Chondrocyte (in vitro differentiated cells): ENCODE results near the gene PPA2. TPM values are rescaled to one million over a fixed set of nuclear protein-coding genes. Genes with fewer than 3 reads are reported as not detected.
A peak's percentile ranks its signal among the peaks of the same experiment; 100 is the strongest.

Source experiments
- DNase-seq: peaks from one replicate; pipeline ENCODE4 v3.0.0; 2021; ENCODE audit warnings: mixed read lengths, low spot score
- H3K27ac Mint-ChIP-seq: one replicate; pipeline ENCODE4 v1.8.0; 2021; ENCODE audit warnings: mild to moderate bottlenecking, moderate library complexity, mixed read lengths; ENCODE audit not compliant: unreplicated experiment
- H3K27me3 Mint-ChIP-seq: 2 replicates; pipeline ENCODE4 v1.8.0; 2021; ENCODE audit warnings: low read depth, mixed read lengths
- H3K36me3 Mint-ChIP-seq: 2 replicates; pipeline ENCODE4 v1.8.0; 2021; ENCODE audit warnings: low read depth, mixed read lengths
- H3K4me1 Mint-ChIP-seq: 2 replicates; pipeline ENCODE4 v1.8.0; 2021; ENCODE audit warnings: low read depth, mild to moderate bottlenecking, mixed read lengths
- H3K4me3 Mint-ChIP-seq: one replicate; pipeline ENCODE4 v1.8.0; 2021; ENCODE audit warnings: mild to moderate bottlenecking, moderate library complexity, mixed read lengths; ENCODE audit not compliant: unreplicated experiment
- H3K9me3 Mint-ChIP-seq: 2 replicates; pipeline ENCODE4 v1.8.0; 2021; ENCODE audit warnings: low read depth, mixed read lengths
- total RNA-seq: library from RNA; stranded (reverse); gene quantifications from 3 replicates; pipeline ENCODE4 v1.2.1, GENCODE V29; 2021
- TF ChIP-seq, protein P1 (sequence below): fragments of 200-600 bp; sonication (generic); IDR thresholded peaks from 2 replicates; pipeline ENCODE4 v1.5.0; 2021; ENCODE audit warnings: antibody characterized with exemption, mild to moderate bottlenecking, moderate library complexity

Gene PPA2
- total RNA-seq, 1 donor from 2014 or later = 61.9 TPM

DNA sequence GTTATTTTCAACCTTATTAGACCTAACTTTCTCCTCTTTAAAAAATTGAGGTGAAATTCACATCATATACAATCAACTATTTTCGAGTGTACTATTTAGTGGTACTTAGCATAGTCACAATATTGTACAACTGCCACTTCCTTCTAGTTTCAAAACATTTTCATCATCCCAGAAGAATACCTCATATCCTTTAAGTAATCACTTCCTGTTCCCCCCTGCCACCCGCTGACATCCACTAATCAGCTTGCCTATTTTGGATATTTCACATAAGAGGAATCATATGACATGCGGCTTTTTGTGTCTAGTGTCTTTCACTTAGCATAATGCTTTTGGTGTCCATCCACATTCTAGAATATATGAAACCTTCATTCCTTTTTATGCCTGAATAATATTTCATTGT, 10.0 kb upstream of the PPA2 start:
- TF ChIP-seq, protein P1, sequence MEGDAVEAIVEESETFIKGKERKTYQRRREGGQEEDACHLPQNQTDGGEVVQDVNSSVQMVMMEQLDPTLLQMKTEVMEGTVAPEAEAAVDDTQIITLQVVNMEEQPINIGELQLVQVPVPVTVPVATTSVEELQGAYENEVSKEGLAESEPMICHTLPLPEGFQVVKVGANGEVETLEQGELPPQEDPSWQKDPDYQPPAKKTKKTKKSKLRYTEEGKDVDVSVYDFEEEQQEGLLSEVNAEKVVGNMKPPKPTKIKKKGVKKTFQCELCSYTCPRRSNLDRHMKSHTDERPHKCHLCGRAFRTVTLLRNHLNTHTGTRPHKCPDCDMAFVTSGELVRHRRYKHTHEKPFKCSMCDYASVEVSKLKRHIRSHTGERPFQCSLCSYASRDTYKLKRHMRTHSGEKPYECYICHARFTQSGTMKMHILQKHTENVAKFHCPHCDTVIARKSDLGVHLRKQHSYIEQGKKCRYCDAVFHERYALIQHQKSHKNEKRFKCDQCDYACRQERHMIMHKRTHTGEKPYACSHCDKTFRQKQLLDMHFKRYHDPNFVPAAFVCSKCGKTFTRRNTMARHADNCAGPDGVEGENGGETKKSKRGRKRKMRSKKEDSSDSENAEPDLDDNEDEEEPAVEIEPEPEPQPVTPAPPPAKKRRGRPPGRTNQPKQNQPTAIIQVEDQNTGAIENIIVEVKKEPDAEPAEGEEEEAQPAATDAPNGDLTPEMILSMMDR = no peak
- no peak overlapping the region for H3K27ac Mint-ChIP-seq
- peaks cover 2% of the 10 kb centered on the region for H3K36me3 Mint-ChIP-seq
- no peak for DNase-seq
- peaks cover 7% of the 10 kb centered on the region for H3K27me3 Mint-ChIP-seq
- no peak overlapping the region for H3K4me3 Mint-ChIP-seq
- H3K4me1 Mint-ChIP-seq = no peaks in the 10 kb centered on the region
- peaks cover 6% of the 10 kb centered on the region for H3K9me3 Mint-ChIP-seq

DNA sequence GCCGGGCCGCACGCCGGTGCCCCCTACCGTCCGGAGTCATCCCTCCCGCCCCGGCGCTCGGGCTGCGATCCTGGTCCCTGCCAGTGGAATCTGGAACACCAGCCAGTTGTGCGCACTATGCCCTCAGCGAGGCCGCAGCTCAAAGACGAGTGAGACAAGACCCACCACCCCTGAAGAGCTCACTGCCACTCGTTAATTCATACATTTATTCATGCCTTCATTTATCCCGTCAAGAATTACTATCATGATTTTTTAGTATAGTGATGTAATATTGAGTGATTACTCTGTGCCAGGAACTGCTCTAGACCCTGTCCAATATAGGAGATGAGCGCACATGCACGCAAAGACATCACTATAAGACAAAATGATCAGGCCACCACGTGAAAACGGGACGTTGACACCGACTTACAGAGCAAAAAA, 247 bp upstream of the PPA2 start:
- H3K36me3 Mint-ChIP-seq = no peaks in the 10 kb centered on the region
- TF ChIP-seq, protein P1 = peak; percentile 92
- DNase-seq = peak; percentile 92

DNA sequence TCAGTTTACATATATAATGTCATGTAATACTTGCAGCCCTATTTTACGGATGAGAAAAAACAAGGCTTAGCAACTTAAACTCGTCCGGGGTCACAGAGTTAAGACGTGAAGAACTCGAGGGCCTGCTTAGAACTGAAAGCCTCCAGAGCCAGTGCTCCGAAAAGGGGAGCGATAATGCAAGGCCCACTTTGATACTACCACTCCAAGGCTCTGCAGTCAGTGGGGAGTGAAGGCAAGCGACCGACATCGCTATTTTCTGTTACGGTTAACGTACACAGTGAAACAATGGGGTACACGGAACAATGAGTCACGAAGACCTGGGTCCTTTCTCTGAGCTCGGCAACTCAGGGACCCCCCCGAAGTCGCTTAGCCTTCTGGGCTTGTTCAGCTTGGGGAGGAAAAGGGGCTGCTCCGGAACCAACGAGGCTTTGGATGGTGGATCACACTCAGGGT, 965 bp downstream of the PPA2 start:
- peak overlapping the region; percentile 99 for H3K27ac Mint-ChIP-seq
- DNase-seq = no peak

More for the DNA sequence above, 247 bp upstream of the PPA2 start:
- Mint-ChIP-seq H3K4me3 (peak overlapping the region; percentile 99), H3K4me1 (peaks cover 38% of the 10 kb centered on the region), H3K9me3 (no peaks in the 10 kb centered on the region), H3K27me3 (no peaks in the 10 kb centered on the region), H3K27ac (peak overlapping the region; percentile 99)

DNA sequence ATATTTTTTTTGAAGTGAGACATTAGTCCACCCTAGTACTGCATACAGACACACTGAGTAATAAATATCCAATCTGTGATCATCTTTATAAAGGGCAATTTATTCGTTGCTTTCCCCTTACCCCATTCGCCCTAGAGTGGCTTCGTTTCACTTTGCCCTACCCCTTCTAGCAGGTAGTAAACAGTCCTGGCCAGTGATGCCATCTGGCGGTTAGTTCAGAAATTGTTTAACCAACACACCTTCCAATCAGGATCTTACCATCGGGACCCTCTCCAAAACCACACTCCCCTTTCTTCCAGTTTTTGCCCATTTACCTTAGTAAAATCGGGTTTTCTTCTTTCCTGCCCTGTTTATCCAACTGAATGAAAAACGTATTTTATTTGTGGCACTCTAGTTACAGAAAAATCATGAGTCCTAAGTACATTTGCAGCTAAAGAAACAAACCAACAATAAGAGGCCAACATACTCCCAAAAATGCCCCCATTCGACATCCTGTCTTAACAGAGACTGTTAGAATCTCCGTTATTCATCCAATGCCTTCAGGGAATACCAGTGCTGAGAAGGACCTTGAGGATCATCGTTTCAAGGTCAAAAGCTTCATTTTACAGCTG, 2.2 kb downstream of the PPA2 start:
- Mint-ChIP-seq H3K9me3 (no peaks in the 10 kb centered on the region), H3K4me3 (peak overlapping the region; percentile 50), H3K4me1 (peaks cover 42% of the 10 kb centered on the region), H3K27me3 (no peaks in the 10 kb centered on the region), H3K27ac (peak overlapping the region; percentile 24), H3K36me3 (peaks cover 5% of the 10 kb centered on the region)
- no peak for DNase-seq
- TF ChIP-seq, protein P1 = peak; percentile 90

More for the DNA sequence above, 965 bp downstream of the PPA2 start:
- TF ChIP-seq, protein P1 = no peak
- Mint-ChIP-seq H3K36me3 (no peaks in the 10 kb centered on the region), H3K27me3 (no peaks in the 10 kb centered on the region), H3K9me3 (no peaks in the 10 kb centered on the region), H3K4me1 (peaks cover 42% of the 10 kb centered on the region), H3K4me3 (peak overlapping the region; percentile 99)

DNA sequence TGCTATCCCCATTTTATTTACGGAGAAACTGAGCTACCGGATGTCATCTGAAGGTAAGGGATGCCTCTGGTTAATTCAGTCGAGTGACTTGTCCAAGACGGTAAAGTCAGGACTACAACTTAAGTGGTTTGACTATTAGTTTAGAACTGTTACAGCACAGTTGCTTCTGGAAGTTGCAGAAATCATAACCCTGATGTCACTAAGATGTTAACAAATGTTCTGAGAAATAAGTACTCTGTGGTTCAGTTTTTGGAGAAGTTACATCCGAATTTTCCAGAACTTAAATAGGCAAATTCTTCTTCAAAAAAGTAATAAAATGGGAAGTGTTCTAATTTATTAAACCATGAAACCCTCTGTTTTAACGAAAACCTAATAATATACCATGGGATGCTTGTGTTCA, 3.1 kb downstream of the PPA2 start:
- no peak overlapping the region for H3K27ac Mint-ChIP-seq
- DNase-seq = no peak
- no peaks in the 10 kb centered on the region for H3K9me3 Mint-ChIP-seq
- peaks cover 42% of the 10 kb centered on the region for H3K4me1 Mint-ChIP-seq
- TF ChIP-seq, protein P1 = no peak
- peaks cover 6% of the 10 kb centered on the region for H3K36me3 Mint-ChIP-seq
- H3K4me3 Mint-ChIP-seq = no peak overlapping the region
- no peaks in the 10 kb centered on the region for H3K27me3 Mint-ChIP-seq
